Measurements from ENCODE around the gene ISYNA1.

Gene ISYNA1

GRCh38 chr19:18446145-18446810, 8.3 kb upstream of the ISYNA1 start:
- Histone ChIP-seq H3K27ac (ENCODE audit: low read depth, low read length, poor library complexity, severe bottlenecking) (no peak overlapping the region), H3K9me3 (ENCODE audit: low read length) (no peaks in the 10 kb centered on the region), H3K79me2 (ENCODE audit: insufficient read depth, low read length) (no peaks in the 10 kb centered on the region), H3K9ac (ENCODE audit: low read length) (no peak overlapping the region), H3K9me2 (ENCODE audit: low read depth, low read length) (no peaks in the 10 kb centered on the region), H3K27me3 (ENCODE audit: insufficient read depth, low read length) (no peaks in the 10 kb centered on the region), H3K4me1 (ENCODE audit: insufficient read depth, low read length, severe bottlenecking) (no peaks in the 10 kb centered on the region), H4K20me1 (ENCODE audit: insufficient read depth, low read length) (no peaks in the 10 kb centered on the region), H2AFZ (ENCODE audit: low read length) (no peak overlapping the region), H3K4me2 (ENCODE audit: low read length) (no peak overlapping the region), H3K4me3 (ENCODE audit: low read depth, low read length, poor library complexity, severe bottlenecking) (no peak overlapping the region), H3F3A (ENCODE audit: insufficient read depth, low read length) (0 out of 2 replicates have a peak, but pooled peaks cover 4% of the 10 kb centered on the region), H3K36me3 (ENCODE audit: insufficient read depth, low read length) (peaks cover 41% of the 10 kb centered on the region)
- TF ChIP-seq EZH2 (IDR thresholded peaks at IDR 0.05; ENCODE audit: borderline replicate concordance, low read length) = no peak
- TF ChIP-seq, protein P1, sequence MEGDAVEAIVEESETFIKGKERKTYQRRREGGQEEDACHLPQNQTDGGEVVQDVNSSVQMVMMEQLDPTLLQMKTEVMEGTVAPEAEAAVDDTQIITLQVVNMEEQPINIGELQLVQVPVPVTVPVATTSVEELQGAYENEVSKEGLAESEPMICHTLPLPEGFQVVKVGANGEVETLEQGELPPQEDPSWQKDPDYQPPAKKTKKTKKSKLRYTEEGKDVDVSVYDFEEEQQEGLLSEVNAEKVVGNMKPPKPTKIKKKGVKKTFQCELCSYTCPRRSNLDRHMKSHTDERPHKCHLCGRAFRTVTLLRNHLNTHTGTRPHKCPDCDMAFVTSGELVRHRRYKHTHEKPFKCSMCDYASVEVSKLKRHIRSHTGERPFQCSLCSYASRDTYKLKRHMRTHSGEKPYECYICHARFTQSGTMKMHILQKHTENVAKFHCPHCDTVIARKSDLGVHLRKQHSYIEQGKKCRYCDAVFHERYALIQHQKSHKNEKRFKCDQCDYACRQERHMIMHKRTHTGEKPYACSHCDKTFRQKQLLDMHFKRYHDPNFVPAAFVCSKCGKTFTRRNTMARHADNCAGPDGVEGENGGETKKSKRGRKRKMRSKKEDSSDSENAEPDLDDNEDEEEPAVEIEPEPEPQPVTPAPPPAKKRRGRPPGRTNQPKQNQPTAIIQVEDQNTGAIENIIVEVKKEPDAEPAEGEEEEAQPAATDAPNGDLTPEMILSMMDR (IDR thresholded peaks at IDR 0.05; ENCODE audit: low read length) = no peak

GRCh38 chr19:18445262-18445948, 7.5 kb upstream of the ISYNA1 start:
- H3K4me3 ChIP-seq (ENCODE audit: low read depth, low read length, poor library complexity, severe bottlenecking) = no peak overlapping the region
- no peaks in the 10 kb centered on the region for H3K9me3 ChIP-seq (ENCODE audit: low read length)
- H3K79me2 ChIP-seq (ENCODE audit: insufficient read depth, low read length) = no peaks in the 10 kb centered on the region
- H3K27me3 ChIP-seq (ENCODE audit: insufficient read depth, low read length) = no peaks in the 10 kb centered on the region
- H4K20me1 ChIP-seq (ENCODE audit: insufficient read depth, low read length) = no peaks in the 10 kb centered on the region
- H3F3A ChIP-seq (ENCODE audit: insufficient read depth, low read length) = 0 out of 2 replicates have a peak, but pooled peaks cover 4% of the 10 kb centered on the region
- no peaks in the 10 kb centered on the region for H3K9me2 ChIP-seq (ENCODE audit: low read depth, low read length)
- no peak overlapping the region for H3K27ac ChIP-seq (ENCODE audit: low read depth, low read length, poor library complexity, severe bottlenecking)
- H3K4me2 ChIP-seq (ENCODE audit: low read length) = no peak overlapping the region
- no peak for TF ChIP-seq EZH2 (IDR thresholded peaks at IDR 0.05; ENCODE audit: borderline replicate concordance, low read length)
- TF ChIP-seq, protein P1 (IDR thresholded peaks at IDR 0.05; ENCODE audit: low read length) = no peak
- H2AFZ ChIP-seq (ENCODE audit: low read length) = no peak overlapping the region
- H3K9ac ChIP-seq (ENCODE audit: low read length) = no peak overlapping the region
- no peaks in the 10 kb centered on the region for H3K4me1 ChIP-seq (ENCODE audit: insufficient read depth, low read length, severe bottlenecking)
- H3K36me3 ChIP-seq (ENCODE audit: insufficient read depth, low read length) = peaks cover 36% of the 10 kb centered on the region

GRCh38 chr19:18444513-18444912, 6.6 kb upstream of the ISYNA1 start:
- H4K20me1 ChIP-seq (ENCODE audit: insufficient read depth, low read length) = no peaks in the 10 kb centered on the region
- no peaks in the 10 kb centered on the region for H3K27me3 ChIP-seq (ENCODE audit: insufficient read depth, low read length)
- 0 out of 2 replicates have a peak, but pooled peaks cover 4% of the 10 kb centered on the region for H3F3A ChIP-seq (ENCODE audit: insufficient read depth, low read length)
- H3K4me2 ChIP-seq (ENCODE audit: low read length) = no peak overlapping the region
- no peak overlapping the region for H3K4me3 ChIP-seq (ENCODE audit: low read depth, low read length, poor library complexity, severe bottlenecking)
- no peak overlapping the region for H2AFZ ChIP-seq (ENCODE audit: low read length)
- no peaks in the 10 kb centered on the region for H3K9me3 ChIP-seq (ENCODE audit: low read length)
- no peak overlapping the region for H3K9ac ChIP-seq (ENCODE audit: low read length)
- H3K36me3 ChIP-seq (ENCODE audit: insufficient read depth, low read length) = peaks cover 30% of the 10 kb centered on the region
- no peaks in the 10 kb centered on the region for H3K9me2 ChIP-seq (ENCODE audit: low read depth, low read length)
- H3K4me1 ChIP-seq (ENCODE audit: insufficient read depth, low read length, severe bottlenecking) = peaks cover 1% of the 10 kb centered on the region
- H3K79me2 ChIP-seq (ENCODE audit: insufficient read depth, low read length) = no peaks in the 10 kb centered on the region
- H3K27ac ChIP-seq (ENCODE audit: low read depth, low read length, poor library complexity, severe bottlenecking) = no peak overlapping the region
- no peak for TF ChIP-seq EZH2 (IDR thresholded peaks at IDR 0.05; ENCODE audit: borderline replicate concordance, low read length)
- TF ChIP-seq, protein P1 (IDR thresholded peaks at IDR 0.05; ENCODE audit: low read length) = no peak
